ENCODE measurements around the gene SERTM2. TPM values are rescaled to one million over a fixed set of nuclear protein-coding genes. Genes with fewer than 3 reads are reported as not detected.
A peak's percentile ranks its signal among the peaks of the same experiment; 100 is the strongest.

SERTM2 gene
- total and polyA plus RNA-seq, 2 of the 8 experiments (the other 6 are each of a cell fraction or from before 2014, with no cell fraction given): 0.45 to 0.58 TPM

DNA sequence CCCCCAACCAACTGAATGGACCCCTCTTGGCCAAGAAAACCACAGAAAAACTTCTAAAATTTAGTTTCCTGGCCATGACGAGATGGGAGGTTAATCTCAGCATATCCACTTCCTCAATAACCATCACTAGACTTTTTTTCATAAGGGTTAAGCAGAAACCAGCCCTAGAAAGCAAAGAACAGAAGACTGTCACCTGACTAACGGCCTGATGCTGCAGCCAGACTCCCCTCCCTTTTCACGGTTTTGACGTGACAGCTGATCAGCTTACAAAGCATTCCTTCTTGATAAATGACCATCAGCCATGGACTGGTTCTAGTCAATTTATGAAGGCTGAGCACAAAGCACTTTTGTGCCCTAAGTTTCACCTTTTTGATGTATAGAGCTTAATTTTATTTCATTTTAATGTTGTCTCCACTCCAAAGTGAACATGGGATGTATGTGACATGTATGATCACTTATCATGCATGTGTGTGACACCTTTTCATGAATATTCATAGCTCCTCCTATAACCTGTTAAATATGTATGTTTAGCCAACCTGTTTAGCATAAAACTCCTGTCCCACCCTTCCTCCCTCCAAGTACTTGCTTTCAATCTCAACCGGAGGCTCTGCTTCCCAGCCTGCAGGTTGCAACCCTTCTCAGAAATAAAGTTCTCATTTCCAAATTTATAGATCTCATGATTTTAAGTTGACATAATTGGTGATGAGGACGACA is 56.3 kb downstream of the SERTM2 start:
- H4K8ac ChIP-seq (ENCODE audit: extremely low read depth, insufficient read depth, low read length): no peak overlapping the region
- no peak overlapping the region for H2BK20ac ChIP-seq (ENCODE audit: low read length)
- no peak overlapping the region for H3K4me3 ChIP-seq (ENCODE audit: extremely low read depth in 1 of 4, insufficient read depth in 2 of 4, low read depth in 3 of 4, low read length in 4 of 4)
- no peak for DNase-seq (ENCODE audit: low read depth in 1 of 2, low spot score in 2 of 2)
- no peaks in the 10 kb centered on the region for H3K9me3 ChIP-seq (ENCODE audit: insufficient read depth in 2 of 2, low read depth in 1 of 2, low read length in 1 of 2)
- ChIA-PET POLR2A (ENCODE audit: partially characterized antibody) (interaction anchor here (1.0 kb wide), 1 partner anchor 114 kb away, joined by 3 read pairs; the partner anchor contains the start of gene ALG13), CTCF (ENCODE audit: partially characterized antibody) (interaction anchor here (0.7 to 1.4 kb wide), 7 partner anchors 8 to 152 kb away, joined by 3 to 4 read pairs (median 3); no protein-coding TSS in a partner anchor)
- no peak overlapping the region for H2AFZ ChIP-seq (ENCODE audit: low read length)
- no peaks in the 10 kb centered on the region for H4K20me1 ChIP-seq (replicated peaks in 1 of 2; ENCODE audit: control insufficient read depth in 1 of 2, insufficient read depth in 2 of 2, low read length in 2 of 2)
- H3K9ac ChIP-seq (replicated peaks in 1 of 4; ENCODE audit: extremely low read depth in 1 of 4, low read depth in 3 of 4, low read length in 3 of 4): no peak overlapping the region
- H2BK15ac ChIP-seq (ENCODE audit: low read length): no peak overlapping the region
- H2AK5ac ChIP-seq (ENCODE audit: low read depth, low read length): no peak overlapping the region
- H2BK120ac ChIP-seq (replicated peaks; ENCODE audit: low read depth, low read length): no peak overlapping the region
- no peak overlapping the region for H3K4me2 ChIP-seq (ENCODE audit: insufficient read depth in 1 of 2, low read depth in 2 of 2, low read length in 2 of 2)
- no peak overlapping the region for H2BK12ac ChIP-seq (ENCODE audit: low read depth, low read length)
- H3K14ac ChIP-seq (ENCODE audit: insufficient read length): no peak overlapping the region
- H3K27me3 ChIP-seq (replicated peaks in 1 of 4; ENCODE audit: control insufficient read depth in 3 of 4, extremely low read depth in 1 of 4, insufficient read depth in 3 of 4, low read length in 3 of 4): no peaks in the 10 kb centered on the region
- H3K79me1 ChIP-seq (ENCODE audit: low read depth, low read length): no peaks in the 10 kb centered on the region
- H3K4ac ChIP-seq (replicated peaks; ENCODE audit: insufficient read length, low read depth, low read length): no peak overlapping the region
- WGBS, 2 experiments (ENCODE audit: extremely low coverage in 1 of 2, insufficient coverage in 1 of 2, insufficient read length in 1 of 2, insufficient replicate concordance in 2 of 2, low coverage in 1 of 2, low lambda C conversion rate in 2 of 2, missing lambda C conversion rate in 1 of 2): 86% methylated on average over 3 of the region's 6 CpGs; no CpG with 5 or more reads in 1 of the 2 experiments
- no peak overlapping the region for H3K23ac ChIP-seq (ENCODE audit: insufficient read length)
- no peak for FAIRE-seq
- no peaks in the 10 kb centered on the region for H3K23me2 ChIP-seq (ENCODE audit: low read depth, low read length)
- no peak overlapping the region for H3K18ac ChIP-seq (ENCODE audit: extremely low read depth, low read length)
- peak overlapping the region; percentile 74 for H4K91ac ChIP-seq (replicated peaks; ENCODE audit: insufficient read length, low read length)
- no peak overlapping the region for H4K5ac ChIP-seq (ENCODE audit: insufficient read length, low read depth, low read length)
- no peak overlapping the region for H2BK5ac ChIP-seq (ENCODE audit: low read depth, low read length)
- H3K36me3 ChIP-seq (ENCODE audit: control insufficient read depth in 2 of 4, insufficient read depth in 4 of 4, low read length in 3 of 4): no peaks in the 10 kb centered on the region
- H3K56ac ChIP-seq (replicated peaks; ENCODE audit: insufficient read length, low read depth, low read length): no peak overlapping the region
- no peaks in the 10 kb centered on the region for H3K79me2 ChIP-seq (ENCODE audit: control insufficient read depth in 1 of 2, insufficient read depth in 2 of 2, low read length in 2 of 2)
- peaks cover 0 to 2% (median 0%) of the 10 kb centered on the region in 4 experiments; a peak in 1 of 7 replicates for H3K4me1 ChIP-seq (replicated peaks in 1 of 4; ENCODE audit: control insufficient read depth in 3 of 4, insufficient read depth in 4 of 4, low read length in 3 of 4)
- H3K27ac ChIP-seq (ENCODE audit: low read depth, low read length): no peak overlapping the region
- no peak for TF ChIP-seq POU5F1 (IDR thresholded peaks at IDR 0.05; ENCODE audit: low read depth, low read length)
- no peak for TF ChIP-seq POLR2AphosphoS5 (IDR thresholded peaks at IDR 0.05; ENCODE audit: low read depth, low read length)
- no peak for TF ChIP-seq EGR1 (IDR thresholded peaks at IDR 0.05; ENCODE audit: borderline replicate concordance, low read depth, low read length)
- no peak for TF ChIP-seq SAP30 (IDR thresholded peaks at IDR 0.05; ENCODE audit: insufficient read depth, insufficient replicate concordance, low read length)
- TF ChIP-seq ASH2L (IDR thresholded peaks at IDR 0.05; ENCODE audit: low read length): no peak
- TF ChIP-seq CBX8 (IDR thresholded peaks at IDR 0.05; ENCODE audit: borderline replicate concordance, low read depth, low read length): no peak
- TF ChIP-seq JUND (IDR thresholded peaks at IDR 0.05; ENCODE audit: low read length): no peak
- no peak for TF ChIP-seq RXRA (IDR thresholded peaks at IDR 0.05; ENCODE audit: insufficient read depth, low read depth, low read length)
- TF ChIP-seq GABPA (IDR thresholded peaks at IDR 0.05; ENCODE audit: borderline replicate concordance, insufficient read depth, low read length): no peak
- TF ChIP-seq, protein P1, sequence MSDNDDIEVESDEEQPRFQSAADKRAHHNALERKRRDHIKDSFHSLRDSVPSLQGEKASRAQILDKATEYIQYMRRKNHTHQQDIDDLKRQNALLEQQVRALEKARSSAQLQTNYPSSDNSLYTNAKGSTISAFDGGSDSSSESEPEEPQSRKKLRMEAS (IDR thresholded peaks at IDR 0.05): no peak
- no peak for TF ChIP-seq MAFK (IDR thresholded peaks at IDR 0.05; ENCODE audit: low read depth, low read length)
- TF ChIP-seq SP1 (IDR thresholded peaks at IDR 0.05; ENCODE audit: low read depth, low read length): no peak
- TF ChIP-seq CTBP2 (IDR thresholded peaks at IDR 0.05; ENCODE audit: borderline replicate concordance, insufficient read depth, insufficient read length, low read length): no peak
